ENCODE measurements around the gene DLG2.

Gene DLG2

GRCh38 chr11:84691830-84692229, 935.3 kb downstream of the DLG2 start:
- no peak for DNase-seq (ENCODE audit: low read depth, low spot score)
- no peak overlapping the region for H3K4me3 ChIP-seq (ENCODE audit: low read length)

DNA sequence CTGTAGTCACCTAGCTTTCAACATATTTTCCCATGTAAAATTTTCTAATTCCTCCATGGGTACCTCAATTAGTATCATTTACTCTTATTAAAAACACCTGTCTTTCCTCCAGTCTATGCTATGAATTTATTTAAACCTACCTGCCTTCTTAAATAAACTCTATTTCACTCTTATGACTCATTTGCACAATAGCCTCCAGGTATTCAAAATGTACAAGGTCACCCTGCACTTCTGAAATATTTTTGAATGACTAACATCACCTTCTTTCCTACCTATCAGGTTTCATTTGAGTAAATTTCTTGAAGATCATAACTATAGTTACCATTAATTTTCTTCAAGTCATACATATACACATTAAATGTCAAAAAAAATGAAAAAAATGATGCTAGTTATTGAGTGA, 939.7 kb downstream of the DLG2 start:
- DNase-seq (ENCODE audit: low read depth, low spot score): no peak
- no peak overlapping the region for H3K4me3 ChIP-seq (ENCODE audit: low read length)

GRCh38 chr11:84686716-84687115, 940.4 kb downstream of the DLG2 start:
- H3K4me3 ChIP-seq (ENCODE audit: low read length): no peak overlapping the region
- DNase-seq (ENCODE audit: low read depth, low spot score): no peak

DNA sequence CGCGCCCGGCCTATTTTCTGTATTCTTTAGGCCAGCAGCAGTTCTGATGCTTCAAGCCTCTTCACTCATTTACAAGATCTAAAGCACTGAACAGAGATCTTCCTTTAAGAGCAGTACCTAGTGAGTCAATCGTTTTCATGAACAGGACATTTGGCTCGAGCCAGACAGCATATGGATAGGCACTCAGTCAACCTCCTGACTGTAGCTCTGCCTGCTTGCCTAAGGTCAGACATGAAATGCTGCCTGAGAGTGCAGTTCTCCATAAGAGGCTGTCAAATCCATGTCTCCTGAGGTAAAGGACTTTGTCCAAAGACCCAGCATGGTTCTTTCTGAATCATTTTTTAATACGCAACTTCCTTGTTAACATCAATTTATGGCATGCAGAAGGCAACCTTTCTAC, 941.2 kb downstream of the DLG2 start:
- no peak overlapping the region for H3K4me3 ChIP-seq (ENCODE audit: low read length)
- no peak for DNase-seq (ENCODE audit: low read depth, low spot score)

- no peak overlapping the region for H3K4me3 ChIP-seq (ENCODE audit: low read length)
- no peak for DNase-seq (ENCODE audit: low read depth, low spot score)
Observed at GRCh38 chr11:84685149-84685548, 942.0 kb downstream of the DLG2 start.

DNA sequence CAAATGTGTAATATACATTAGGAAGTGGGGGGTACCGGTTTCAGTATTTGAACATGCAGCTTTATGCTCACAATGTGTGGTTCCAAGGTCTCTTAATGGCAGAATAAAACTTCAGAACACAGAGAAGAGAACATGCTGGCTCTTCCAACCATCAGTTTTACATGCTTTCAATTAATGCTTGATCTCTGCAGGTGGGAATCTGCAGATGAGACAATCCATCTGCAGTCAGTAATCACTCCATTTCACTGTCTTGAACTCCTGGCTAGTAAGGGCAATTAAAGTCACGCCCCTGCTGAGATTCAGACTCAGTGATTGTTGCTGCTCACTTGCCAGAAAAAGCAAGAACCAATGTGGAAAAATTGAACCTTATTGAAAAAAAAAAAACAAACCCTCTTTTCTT, 945.7 kb downstream of the DLG2 start:
- DNase-seq (ENCODE audit: low read depth, low spot score): no peak
- H3K4me3 ChIP-seq (ENCODE audit: low read length): no peak overlapping the region

DNA sequence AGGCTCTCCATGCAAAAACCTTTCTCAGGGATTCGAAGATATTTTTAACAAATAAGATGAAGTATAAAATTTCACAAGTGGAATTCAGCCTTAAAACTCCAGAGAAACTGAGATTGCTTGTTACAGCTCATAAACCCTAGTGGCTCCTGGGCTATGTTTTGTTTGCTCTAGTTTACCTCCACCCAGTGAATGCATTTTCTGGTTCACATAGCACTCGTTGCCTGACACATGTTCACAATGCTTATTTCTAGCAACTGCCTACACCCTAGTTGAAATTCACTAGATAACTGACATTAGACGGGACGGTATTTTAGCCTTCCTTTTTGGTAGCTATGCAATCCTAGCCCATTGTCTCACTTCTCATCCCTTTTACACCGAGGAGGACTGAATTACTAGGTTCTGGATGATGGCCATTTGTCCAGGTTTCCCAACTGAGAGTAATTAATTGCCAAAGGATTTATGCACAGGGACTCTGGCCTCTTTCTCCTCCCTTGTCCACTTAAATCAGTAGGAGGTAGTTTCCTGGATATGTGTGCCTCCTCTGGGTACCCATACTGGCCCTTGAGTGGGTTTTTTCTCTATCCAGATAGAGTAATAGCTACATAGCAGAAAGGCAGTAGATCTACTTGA, 951.6 kb downstream of the DLG2 start:
- DNase-seq (ENCODE audit: low read depth, low spot score): no peak
- H3K4me3 ChIP-seq (ENCODE audit: low read length): no peak overlapping the region

GRCh38 chr11:84673753-84674152, 953.4 kb downstream of the DLG2 start:
- no peak overlapping the region for H3K4me3 ChIP-seq (ENCODE audit: low read length)
- DNase-seq (ENCODE audit: low read depth, low spot score): no peak

- H3K4me3 ChIP-seq (ENCODE audit: low read length): no peak overlapping the region
- DNase-seq (ENCODE audit: low read depth, low spot score): no peak
Observed at GRCh38 chr11:84671325-84671999, 955.7 kb downstream of the DLG2 start.

DNA sequence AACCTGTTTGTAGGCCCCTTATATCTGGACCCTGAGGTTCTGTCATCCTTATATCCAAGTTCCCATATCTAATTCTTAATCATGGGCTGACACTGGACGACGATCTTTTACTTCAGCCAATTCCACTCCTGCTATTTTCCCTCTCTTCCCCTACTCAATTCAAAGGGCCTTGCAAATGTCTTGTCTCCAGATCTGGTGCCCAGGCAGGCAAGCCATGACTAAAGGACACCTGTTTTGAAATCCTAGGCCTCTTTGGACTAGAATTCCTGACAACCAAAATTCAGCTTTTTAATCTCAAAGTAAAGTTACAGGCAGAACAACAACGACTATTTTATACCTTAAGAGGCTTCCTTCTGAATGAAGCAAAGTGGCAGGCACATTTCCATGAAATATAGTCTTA, 963.4 kb downstream of the DLG2 start:
- H3K4me3 ChIP-seq (ENCODE audit: low read length): no peak overlapping the region
- DNase-seq (ENCODE audit: low read depth, low spot score): no peak

- no peak for DNase-seq (ENCODE audit: low read depth, low spot score)
- H3K4me3 ChIP-seq (ENCODE audit: low read length): no peak overlapping the region
Observed at GRCh38 chr11:84660257-84660977, 966.7 kb downstream of the DLG2 start.

GRCh38 chr11:84655712-84656111, 971.4 kb downstream of the DLG2 start:
- no peak overlapping the region for H3K4me3 ChIP-seq (ENCODE audit: low read length)
- no peak for DNase-seq (ENCODE audit: low read depth, low spot score)

GRCh38 chr11:84648471-84648870, 978.7 kb downstream of the DLG2 start:
- DNase-seq (ENCODE audit: low read depth, low spot score): no peak
- no peak overlapping the region for H3K4me3 ChIP-seq (ENCODE audit: low read length)

GRCh38 chr11:84645988-84646694, 981.0 kb downstream of the DLG2 start:
- no peak overlapping the region for H3K4me3 ChIP-seq (ENCODE audit: low read length)
- no peak for DNase-seq (ENCODE audit: low read depth, low spot score)

DNA sequence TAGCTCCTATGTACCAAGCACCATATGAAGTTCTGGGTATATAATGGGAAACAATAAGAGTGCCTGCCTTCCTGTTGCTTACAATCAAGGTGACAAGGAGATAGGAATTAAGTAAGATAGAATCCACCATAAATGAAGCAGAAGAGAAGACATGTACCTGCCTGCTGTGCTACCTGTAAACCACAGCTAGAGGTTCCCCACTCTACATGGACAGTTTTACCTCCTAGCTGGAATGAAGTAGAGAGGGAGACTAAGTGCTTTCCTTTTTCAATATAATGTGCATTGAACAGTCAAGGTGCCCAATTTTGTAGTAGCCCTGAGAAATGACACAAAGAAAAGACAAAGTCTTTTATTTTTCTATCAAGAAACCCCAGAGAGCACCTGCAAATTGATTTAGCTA, 984.6 kb downstream of the DLG2 start:
- no peak overlapping the region for H3K4me3 ChIP-seq (ENCODE audit: low read length)
- no peak for DNase-seq (ENCODE audit: low read depth, low spot score)

GRCh38 chr11:84634309-84634708, 992.8 kb downstream of the DLG2 start:
- no peak for DNase-seq (ENCODE audit: low read depth, low spot score)
- no peak overlapping the region for H3K4me3 ChIP-seq (ENCODE audit: low read length)

DNA sequence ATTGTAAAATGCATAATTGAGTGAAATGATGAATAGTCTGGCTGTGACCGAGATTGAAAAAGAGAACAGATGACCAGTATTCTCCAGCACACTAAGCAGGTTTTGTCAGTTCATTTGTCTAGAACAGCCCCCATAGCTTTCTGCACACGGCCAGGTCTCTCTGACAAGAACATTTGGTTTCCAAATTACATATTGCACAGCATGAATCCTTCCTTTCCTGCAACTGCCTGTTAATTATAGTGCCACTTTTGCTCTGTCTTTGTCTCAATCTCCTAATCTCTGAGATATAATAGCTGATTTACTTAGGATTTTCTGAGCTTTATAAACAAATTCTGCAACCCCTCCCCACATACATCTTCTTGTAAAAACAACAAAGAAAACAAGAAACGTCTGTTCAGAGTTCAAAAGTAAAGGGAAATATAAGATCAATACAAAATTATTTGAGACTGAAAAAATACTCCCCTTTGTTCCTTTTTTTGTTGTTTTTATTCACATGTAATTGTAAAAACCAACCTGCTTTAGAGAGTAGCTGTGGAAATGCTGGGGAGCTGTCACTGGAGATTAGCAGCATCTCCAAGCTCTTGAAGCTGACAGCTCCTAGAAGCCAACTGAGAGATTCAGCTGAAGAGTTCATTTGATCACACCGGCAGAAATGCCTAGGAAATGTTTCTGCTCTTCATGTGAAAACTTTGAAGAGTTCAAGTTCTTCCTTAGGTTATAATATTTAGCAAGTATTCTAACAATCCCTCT, 998.1 kb downstream of the DLG2 start:
- H3K4me3 ChIP-seq (ENCODE audit: low read length): no peak overlapping the region
- no peak for DNase-seq (ENCODE audit: low read depth, low spot score)

DNA sequence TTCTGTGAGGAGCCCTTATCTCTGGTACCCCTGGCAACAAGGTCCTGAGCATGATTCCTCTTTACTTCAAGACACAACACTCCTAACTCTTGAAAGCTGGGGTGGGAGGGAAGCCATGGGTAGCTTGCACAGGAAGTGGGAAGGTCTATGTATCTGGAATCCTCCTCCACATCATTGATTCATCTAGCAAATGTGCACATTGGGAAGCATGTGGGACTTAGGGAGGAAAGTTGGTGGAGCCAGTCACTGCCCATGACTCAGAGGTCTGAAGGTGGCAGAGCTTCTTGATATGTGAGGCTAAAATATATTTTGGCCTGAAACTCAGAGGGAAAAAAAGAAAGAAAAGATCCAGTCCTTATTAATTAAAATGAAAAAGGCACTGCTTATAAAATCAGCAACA, 1000.9 kb downstream of the DLG2 start:
- no peak for DNase-seq (ENCODE audit: low read depth, low spot score)
- no peak overlapping the region for H3K4me3 ChIP-seq (ENCODE audit: low read length)

DNA sequence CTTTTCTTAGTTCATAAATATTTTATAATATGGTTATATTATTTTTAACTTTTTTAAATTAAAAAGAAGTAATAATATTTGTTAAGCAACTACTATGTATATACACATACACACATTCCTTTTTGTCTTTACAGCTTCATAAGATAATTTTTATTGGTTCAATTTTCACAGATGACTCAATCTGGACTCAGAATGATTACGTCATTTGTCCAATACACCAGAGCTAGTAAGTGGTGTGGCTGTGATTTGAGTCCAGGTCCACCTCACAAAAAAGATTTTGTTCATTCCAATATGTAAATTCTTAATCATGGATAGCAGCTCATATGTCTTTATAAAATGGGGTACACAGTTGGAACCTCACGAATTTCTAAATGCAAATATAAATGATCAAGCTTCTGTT, 1014.5 kb downstream of the DLG2 start:
- DNase-seq (ENCODE audit: low read depth, low spot score): no peak
- H3K4me3 ChIP-seq (ENCODE audit: low read length): no peak overlapping the region
